Measurements from ENCODE around the gene FANCC.

FANCC gene

GRCh38 chr9:95165004-95165403 lies 152.5 kb downstream of the FANCC start:
- H3K36me3 ChIP-seq (ENCODE audit: control insufficient read depth, insufficient read depth, low read length, severe bottlenecking), result no peaks in the 10 kb centered on the region

GRCh38 chr9:95157481-95158151 lies 159.9 kb downstream of the FANCC start:
- DNase-seq (ENCODE audit: low read depth), result peak; percentile 76
- peaks cover 15% of the 10 kb centered on the region for H3K4me1 ChIP-seq (ENCODE audit: control insufficient read depth, insufficient read depth, low read length)
- H3K27me3 ChIP-seq (replicated peaks; ENCODE audit: control insufficient read depth, insufficient read depth, low read length), result no peaks in the 10 kb centered on the region

More at GRCh38 chr9:95165004-95165403, 152.5 kb downstream of the FANCC start:
- no peaks in the 10 kb centered on the region for H3K27me3 ChIP-seq (replicated peaks; ENCODE audit: control insufficient read depth, insufficient read depth, low read length)
- DNase-seq (ENCODE audit: low read depth), result no peak
- peaks cover 6% of the 10 kb centered on the region for H3K9me3 ChIP-seq (ENCODE audit: control insufficient read depth, low read length)
- H3K9ac ChIP-seq (ENCODE audit: low read length), result no peak overlapping the region
- H3K4me3 ChIP-seq (ENCODE audit: low read length), result no peak overlapping the region
- peaks cover 6% of the 10 kb centered on the region for H3K4me1 ChIP-seq (ENCODE audit: control insufficient read depth, insufficient read depth, low read length)

GRCh38 chr9:95156074-95156473 lies 161.4 kb downstream of the FANCC start:
- no peak for DNase-seq (ENCODE audit: low read depth)
- H3K9me3 ChIP-seq (ENCODE audit: control insufficient read depth, low read length), result no peaks in the 10 kb centered on the region
- H3K36me3 ChIP-seq (ENCODE audit: control insufficient read depth, insufficient read depth, low read length, severe bottlenecking), result no peaks in the 10 kb centered on the region
- no peak overlapping the region for H3K9ac ChIP-seq (ENCODE audit: low read length)
- H3K4me1 ChIP-seq (ENCODE audit: control insufficient read depth, insufficient read depth, low read length), result peaks cover 15% of the 10 kb centered on the region
- no peaks in the 10 kb centered on the region for H3K27me3 ChIP-seq (replicated peaks; ENCODE audit: control insufficient read depth, insufficient read depth, low read length)
- H3K4me3 ChIP-seq (ENCODE audit: low read length), result no peak overlapping the region

More at GRCh38 chr9:95157481-95158151, 159.9 kb downstream of the FANCC start:
- H3K4me3 ChIP-seq (ENCODE audit: low read length), result no peak overlapping the region
- H3K9me3 ChIP-seq (ENCODE audit: control insufficient read depth, low read length), result no peaks in the 10 kb centered on the region
- no peak overlapping the region for H3K9ac ChIP-seq (ENCODE audit: low read length)
- no peaks in the 10 kb centered on the region for H3K36me3 ChIP-seq (ENCODE audit: control insufficient read depth, insufficient read depth, low read length, severe bottlenecking)

- DNase-seq (ENCODE audit: low read depth), result no peak
- H3K27me3 ChIP-seq (replicated peaks; ENCODE audit: control insufficient read depth, insufficient read depth, low read length), result no peaks in the 10 kb centered on the region
These were observed 162.3 kb downstream of the FANCC start for GRCh38 chr9:95155220-95155619.

GRCh38 chr9:95150903-95151302 lies 166.6 kb downstream of the FANCC start:
- H3K36me3 ChIP-seq (ENCODE audit: control insufficient read depth, insufficient read depth, low read length, severe bottlenecking), result no peaks in the 10 kb centered on the region
- H3K27me3 ChIP-seq (replicated peaks; ENCODE audit: control insufficient read depth, insufficient read depth, low read length), result no peaks in the 10 kb centered on the region
- no peak overlapping the region for H3K4me3 ChIP-seq (ENCODE audit: low read length)
- no peaks in the 10 kb centered on the region for H3K9me3 ChIP-seq (ENCODE audit: control insufficient read depth, low read length)
- H3K9ac ChIP-seq (ENCODE audit: low read length), result no peak overlapping the region
- H3K4me1 ChIP-seq (ENCODE audit: control insufficient read depth, insufficient read depth, low read length), result peaks cover 10% of the 10 kb centered on the region
- no peak for DNase-seq (ENCODE audit: low read depth)

More at GRCh38 chr9:95155220-95155619, 162.3 kb downstream of the FANCC start:
- peaks cover 15% of the 10 kb centered on the region for H3K4me1 ChIP-seq (ENCODE audit: control insufficient read depth, insufficient read depth, low read length)
- no peak overlapping the region for H3K4me3 ChIP-seq (ENCODE audit: low read length)
- no peaks in the 10 kb centered on the region for H3K9me3 ChIP-seq (ENCODE audit: control insufficient read depth, low read length)
- H3K9ac ChIP-seq (ENCODE audit: low read length), result no peak overlapping the region
- H3K36me3 ChIP-seq (ENCODE audit: control insufficient read depth, insufficient read depth, low read length, severe bottlenecking), result no peaks in the 10 kb centered on the region

GRCh38 chr9:95148208-95148520 lies 169.3 kb downstream of the FANCC start:
- Histone ChIP-seq H3K9me3 (ENCODE audit: control insufficient read depth, low read length) (no peaks in the 10 kb centered on the region), H3K4me3 (ENCODE audit: low read length) (no peak overlapping the region), H3K4me1 (ENCODE audit: control insufficient read depth, insufficient read depth, low read length) (peaks cover 28% of the 10 kb centered on the region), H3K9ac (ENCODE audit: low read length) (no peak overlapping the region), H3K36me3 (ENCODE audit: control insufficient read depth, insufficient read depth, low read length, severe bottlenecking) (no peaks in the 10 kb centered on the region), H3K27me3 (replicated peaks; ENCODE audit: control insufficient read depth, insufficient read depth, low read length) (no peaks in the 10 kb centered on the region)
- DNase-seq (ENCODE audit: low read depth), result no peak

- Histone ChIP-seq H3K27me3 (replicated peaks; ENCODE audit: control insufficient read depth, insufficient read depth, low read length) (no peaks in the 10 kb centered on the region), H3K9ac (ENCODE audit: low read length) (no peak overlapping the region), H3K4me1 (ENCODE audit: control insufficient read depth, insufficient read depth, low read length) (peaks cover 33% of the 10 kb centered on the region), H3K4me3 (ENCODE audit: low read length) (no peak overlapping the region), H3K36me3 (ENCODE audit: control insufficient read depth, insufficient read depth, low read length, severe bottlenecking) (no peaks in the 10 kb centered on the region), H3K9me3 (ENCODE audit: control insufficient read depth, low read length) (no peaks in the 10 kb centered on the region)
- peak; percentile 34 for DNase-seq (ENCODE audit: low read depth)
These were observed 169.9 kb downstream of the FANCC start for GRCh38 chr9:95147452-95148207.

GRCh38 chr9:95143591-95144561 lies 173.6 kb downstream of the FANCC start:
- Histone ChIP-seq H3K9ac (ENCODE audit: low read length) (peak overlapping the region; percentile 66), H3K27me3 (replicated peaks; ENCODE audit: control insufficient read depth, insufficient read depth, low read length) (no peaks in the 10 kb centered on the region), H3K9me3 (ENCODE audit: control insufficient read depth, low read length) (no peaks in the 10 kb centered on the region), H3K36me3 (ENCODE audit: control insufficient read depth, insufficient read depth, low read length, severe bottlenecking) (no peaks in the 10 kb centered on the region), H3K4me1 (ENCODE audit: control insufficient read depth, insufficient read depth, low read length) (peaks cover 36% of the 10 kb centered on the region), H3K4me3 (ENCODE audit: low read length) (peak overlapping the region; percentile 57)
- DNase-seq (ENCODE audit: low read depth), result peak; percentile 53

GRCh38 chr9:95142728-95143127 lies 174.8 kb downstream of the FANCC start:
- H3K9ac ChIP-seq (ENCODE audit: low read length), result no peak overlapping the region
- H3K36me3 ChIP-seq (ENCODE audit: control insufficient read depth, insufficient read depth, low read length, severe bottlenecking), result no peaks in the 10 kb centered on the region
- H3K9me3 ChIP-seq (ENCODE audit: control insufficient read depth, low read length), result no peaks in the 10 kb centered on the region
- H3K4me1 ChIP-seq (ENCODE audit: control insufficient read depth, insufficient read depth, low read length), result peaks cover 29% of the 10 kb centered on the region
- no peak overlapping the region for H3K4me3 ChIP-seq (ENCODE audit: low read length)
- no peak for DNase-seq (ENCODE audit: low read depth)
- H3K27me3 ChIP-seq (replicated peaks; ENCODE audit: control insufficient read depth, insufficient read depth, low read length), result no peaks in the 10 kb centered on the region

GRCh38 chr9:95142315-95142714 lies 175.2 kb downstream of the FANCC start:
- no peak for DNase-seq (ENCODE audit: low read depth)
- no peaks in the 10 kb centered on the region for H3K9me3 ChIP-seq (ENCODE audit: control insufficient read depth, low read length)
- H3K9ac ChIP-seq (ENCODE audit: low read length), result no peak overlapping the region
- H3K27me3 ChIP-seq (replicated peaks; ENCODE audit: control insufficient read depth, insufficient read depth, low read length), result no peaks in the 10 kb centered on the region
- H3K4me1 ChIP-seq (ENCODE audit: control insufficient read depth, insufficient read depth, low read length), result peaks cover 26% of the 10 kb centered on the region
- H3K36me3 ChIP-seq (ENCODE audit: control insufficient read depth, insufficient read depth, low read length, severe bottlenecking), result no peaks in the 10 kb centered on the region
- no peak overlapping the region for H3K4me3 ChIP-seq (ENCODE audit: low read length)

- DNase-seq (ENCODE audit: low read depth), result no peak
- no peak overlapping the region for H3K9ac ChIP-seq (ENCODE audit: low read length)
- H3K36me3 ChIP-seq (ENCODE audit: control insufficient read depth, insufficient read depth, low read length, severe bottlenecking), result no peaks in the 10 kb centered on the region
- H3K27me3 ChIP-seq (replicated peaks; ENCODE audit: control insufficient read depth, insufficient read depth, low read length), result no peaks in the 10 kb centered on the region
- H3K9me3 ChIP-seq (ENCODE audit: control insufficient read depth, low read length), result no peaks in the 10 kb centered on the region
- H3K4me3 ChIP-seq (ENCODE audit: low read length), result no peak overlapping the region
- H3K4me1 ChIP-seq (ENCODE audit: control insufficient read depth, insufficient read depth, low read length), result peaks cover 26% of the 10 kb centered on the region
These were observed 176.7 kb downstream of the FANCC start for GRCh38 chr9:95140821-95141220.
